Panc1 (cell line): Measurements from ENCODE around the gene SOX18. TPM values are rescaled to one million over a fixed set of nuclear protein-coding genes. Genes with fewer than 3 reads are reported as not detected.

Experiments
- ATAC-seq: fragments of 200-7000 bp; cut with Tn5 transposase; 2 replicates; pipeline ENCODE4 v1.9.1; 2020; ENCODE audit warnings: mild to moderate bottlenecking, moderate library complexity
- BruUV-seq: library from RNA; stranded (reverse); fragments of 400-500 nt; replicated peaks from 2 replicates; lab custom pipeline; 2021; lab: Mats Ljungman, UMichigan
- CTCF ChIA-PET: fragments of 300-600 bp; sonication (Branson Sonifier 250); formaldehyde crosslinking; loops from one replicate; lab custom pipeline; 2022; ENCODE audit warnings: antibody characterized with exemption; lab: Charles Lee
- POLR2A ChIA-PET: fragments of 300-600 bp; sonication (Branson Sonifier 250); formaldehyde crosslinking; loops from one replicate; lab custom pipeline; 2022; ENCODE audit warnings: antibody characterized with exemption; lab: Charles Lee
- DNase-seq: peaks from one replicate; pipeline ENCODE4 v3.0.0-alpha.2; 2010; ENCODE audit warnings: low read depth, low spot score
- H3K27ac ChIP-seq: 2 replicates; pipeline ENCODE4 v1.5.1; 2011; ENCODE audit warnings: mild to moderate bottlenecking, low read length, inconsistent platforms
- H3K27me3 ChIP-seq: fragments of 200-500 bp; sonication (Bioruptor generic); 2 replicates; pipeline ENCODE4 v1.6.0; 2014; ENCODE audit warnings: low read length, inconsistent platforms; ENCODE audit not compliant: control insufficient read depth, insufficient read depth
- H3K36me3 ChIP-seq: fragments of 200-500 bp; sonication (Bioruptor generic); 2 replicates; pipeline ENCODE4 v1.5.1; 2014; ENCODE audit warnings: inconsistent platforms, mild to moderate bottlenecking, low read length, moderate library complexity; ENCODE audit not compliant: control insufficient read depth, insufficient read depth
- H3K4me1 ChIP-seq: 2 replicates; pipeline ENCODE4 v1.5.1; 2011; ENCODE audit warnings: inconsistent platforms, mild to moderate bottlenecking, low read length, moderate library complexity; ENCODE audit not compliant: control insufficient read depth, insufficient read depth
- H3K4me3 ChIP-seq, 2 experiments: 2 replicates each; pipeline ENCODE4 v1.5.1; 2011 to 2012; ENCODE audit warnings: low read depth in 2 of 2, low read length in 2 of 2, mild to moderate bottlenecking in 2 of 2, inconsistent platforms in 1 of 2, moderate library complexity in 1 of 2
- H3K9me3 ChIP-seq: fragments of 200-500 bp; sonication (Bioruptor generic); 2 replicates; pipeline ENCODE4 v1.5.1; 2014; ENCODE audit warnings: low read depth, mild to moderate bottlenecking, inconsistent platforms, low read length, moderate library complexity; ENCODE audit not compliant: control insufficient read depth, insufficient read depth
- POLR2AphosphoS5 ChIP-seq: IDR thresholded peaks from 2 replicates; pipeline ENCODE4 v1.6.1; 2012; ENCODE audit warnings: mild to moderate bottlenecking, low read depth, low read length, moderate library complexity
- SIN3A ChIP-seq: IDR thresholded peaks from 2 replicates; pipeline ENCODE4 v1.6.1; 2012; ENCODE audit warnings: low read depth, mild to moderate bottlenecking, low read length, moderate library complexity, borderline replicate concordance; ENCODE audit not compliant: insufficient read depth
- TCF7L2 ChIP-seq: IDR thresholded peaks from 2 replicates; pipeline ENCODE4 v1.6.1; 2011; ENCODE audit warnings: mild to moderate bottlenecking, low read depth, low read length, inconsistent platforms
- in situ Hi-C: cut with HindIII; loops from 2 replicates; pipeline ENCODE4 v1.10.0; 2016; ENCODE audit warnings: low sequenced_read_pairs, low pct_unique_long_range_greater_than_20kb
- intact Hi-C: fragments of 100-400 bp; cut with micrococcal nuclease; formaldehyde crosslinking; loops from one replicate; pipeline ENCODE4 v1.10.0; 2022; ENCODE audit not compliant: unreplicated experiment
- total RNA-seq: library from RNA; stranded (reverse); gene quantifications from one replicate; pipeline ENCODE4 v1.2.1, GENCODE V29; 2021; ENCODE audit not compliant: unreplicated experiment
- TF ChIP-seq, protein P1 (sequence below): fragments of 450-650 bp; IDR thresholded peaks from 2 replicates; pipeline ENCODE4 v1.5.1; 2017; ENCODE audit warnings: mild to moderate bottlenecking
- TF ChIP-seq, protein P2 (sequence below), 2 experiments: IDR thresholded peaks; 2 replicates each; pipeline ENCODE4 v1.6.1; 2011 to 2012; ENCODE audit warnings: low read depth in 2 of 2, control low read depth in 1 of 2, low read length in 1 of 2, mild to moderate bottlenecking in 1 of 2, moderate library complexity in 1 of 2; ENCODE audit not compliant: insufficient read depth in 1 of 2

The SOX18 gene
- total RNA-seq, 1 experiment from 2014 or later = 18.7 TPM

DNA sequence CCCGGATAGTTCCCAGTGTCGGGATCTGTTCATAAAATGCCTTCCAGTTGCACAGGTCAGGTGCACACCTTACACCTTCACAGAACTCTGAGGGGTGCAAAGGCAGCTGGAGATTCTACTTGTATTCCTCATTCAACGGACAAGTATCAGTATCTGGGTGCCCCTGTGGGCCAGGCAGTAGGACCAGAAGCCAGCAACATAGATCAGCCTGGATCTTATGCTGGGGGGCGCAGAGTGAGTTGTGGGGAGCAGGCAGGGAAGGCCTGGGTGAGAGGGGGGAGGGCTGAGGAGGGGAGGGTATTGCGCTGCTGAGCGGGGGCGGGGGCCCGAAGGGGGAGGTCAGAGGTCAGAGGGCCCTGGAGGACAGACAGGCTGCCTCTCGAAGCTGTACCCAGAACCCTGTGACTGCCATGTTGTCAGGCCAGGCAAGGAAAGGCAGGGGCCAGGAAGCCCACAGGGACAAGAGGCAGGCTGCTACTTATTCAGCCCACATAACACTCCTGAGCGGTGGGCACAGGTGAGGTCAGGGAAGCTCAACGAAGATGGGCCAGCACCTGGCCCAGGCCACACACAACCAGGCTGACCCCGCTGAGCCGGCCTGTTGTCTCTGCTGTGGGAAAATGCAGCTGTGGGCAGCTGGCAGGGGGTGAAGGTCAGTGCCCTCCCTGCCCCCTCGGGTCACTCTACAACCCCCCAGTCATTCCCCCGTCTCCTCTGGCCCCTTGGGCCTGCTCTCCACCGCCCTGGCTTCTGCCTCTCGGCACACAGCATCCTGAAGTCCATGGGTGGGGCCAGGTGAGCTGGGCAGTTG is 31.6 kb upstream of the SOX18 start:
- BruUV-seq = no TSS peak
- H3K27ac ChIP-seq = peak overlapping the region; percentile 54
- peak overlapping the region; percentile 63 to 78 for H3K4me3 ChIP-seq
- ChIA-PET CTCF (interaction anchor here (0.6 kb wide), 1 partner anchor 38 kb away, joined by 3 read pairs; no protein-coding TSS in a partner anchor), POLR2A (no interaction called here)
- ATAC-seq = peak; percentile 1; the same call in 1 of the 2 replicates
- intact Hi-C loops = no loop called here
- no peaks in the 10 kb centered on the region for H3K36me3 ChIP-seq
- no peak for TF ChIP-seq TCF7L2
- TF ChIP-seq POLR2AphosphoS5 = no peak
- no peak for TF ChIP-seq SIN3A
- TF ChIP-seq, protein P1, sequence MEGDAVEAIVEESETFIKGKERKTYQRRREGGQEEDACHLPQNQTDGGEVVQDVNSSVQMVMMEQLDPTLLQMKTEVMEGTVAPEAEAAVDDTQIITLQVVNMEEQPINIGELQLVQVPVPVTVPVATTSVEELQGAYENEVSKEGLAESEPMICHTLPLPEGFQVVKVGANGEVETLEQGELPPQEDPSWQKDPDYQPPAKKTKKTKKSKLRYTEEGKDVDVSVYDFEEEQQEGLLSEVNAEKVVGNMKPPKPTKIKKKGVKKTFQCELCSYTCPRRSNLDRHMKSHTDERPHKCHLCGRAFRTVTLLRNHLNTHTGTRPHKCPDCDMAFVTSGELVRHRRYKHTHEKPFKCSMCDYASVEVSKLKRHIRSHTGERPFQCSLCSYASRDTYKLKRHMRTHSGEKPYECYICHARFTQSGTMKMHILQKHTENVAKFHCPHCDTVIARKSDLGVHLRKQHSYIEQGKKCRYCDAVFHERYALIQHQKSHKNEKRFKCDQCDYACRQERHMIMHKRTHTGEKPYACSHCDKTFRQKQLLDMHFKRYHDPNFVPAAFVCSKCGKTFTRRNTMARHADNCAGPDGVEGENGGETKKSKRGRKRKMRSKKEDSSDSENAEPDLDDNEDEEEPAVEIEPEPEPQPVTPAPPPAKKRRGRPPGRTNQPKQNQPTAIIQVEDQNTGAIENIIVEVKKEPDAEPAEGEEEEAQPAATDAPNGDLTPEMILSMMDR = no peak
- TF ChIP-seq, protein P2, sequence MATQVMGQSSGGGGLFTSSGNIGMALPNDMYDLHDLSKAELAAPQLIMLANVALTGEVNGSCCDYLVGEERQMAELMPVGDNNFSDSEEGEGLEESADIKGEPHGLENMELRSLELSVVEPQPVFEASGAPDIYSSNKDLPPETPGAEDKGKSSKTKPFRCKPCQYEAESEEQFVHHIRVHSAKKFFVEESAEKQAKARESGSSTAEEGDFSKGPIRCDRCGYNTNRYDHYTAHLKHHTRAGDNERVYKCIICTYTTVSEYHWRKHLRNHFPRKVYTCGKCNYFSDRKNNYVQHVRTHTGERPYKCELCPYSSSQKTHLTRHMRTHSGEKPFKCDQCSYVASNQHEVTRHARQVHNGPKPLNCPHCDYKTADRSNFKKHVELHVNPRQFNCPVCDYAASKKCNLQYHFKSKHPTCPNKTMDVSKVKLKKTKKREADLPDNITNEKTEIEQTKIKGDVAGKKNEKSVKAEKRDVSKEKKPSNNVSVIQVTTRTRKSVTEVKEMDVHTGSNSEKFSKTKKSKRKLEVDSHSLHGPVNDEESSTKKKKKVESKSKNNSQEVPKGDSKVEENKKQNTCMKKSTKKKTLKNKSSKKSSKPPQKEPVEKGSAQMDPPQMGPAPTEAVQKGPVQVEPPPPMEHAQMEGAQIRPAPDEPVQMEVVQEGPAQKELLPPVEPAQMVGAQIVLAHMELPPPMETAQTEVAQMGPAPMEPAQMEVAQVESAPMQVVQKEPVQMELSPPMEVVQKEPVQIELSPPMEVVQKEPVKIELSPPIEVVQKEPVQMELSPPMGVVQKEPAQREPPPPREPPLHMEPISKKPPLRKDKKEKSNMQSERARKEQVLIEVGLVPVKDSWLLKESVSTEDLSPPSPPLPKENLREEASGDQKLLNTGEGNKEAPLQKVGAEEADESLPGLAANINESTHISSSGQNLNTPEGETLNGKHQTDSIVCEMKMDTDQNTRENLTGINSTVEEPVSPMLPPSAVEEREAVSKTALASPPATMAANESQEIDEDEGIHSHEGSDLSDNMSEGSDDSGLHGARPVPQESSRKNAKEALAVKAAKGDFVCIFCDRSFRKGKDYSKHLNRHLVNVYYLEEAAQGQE (IDR thresholded peaks at IDR 0.05; ENCODE audit: insufficient read depth in 1 of 2, low read depth in 2 of 2, low read length in 1 of 2) = no peak
- no peaks in the 10 kb centered on the region for H3K9me3 ChIP-seq
- in situ Hi-C loops = no loop called here
- H3K27me3 ChIP-seq = no peaks in the 10 kb centered on the region
- DNase-seq = no peak
- peaks cover 21% of the 10 kb centered on the region for H3K4me1 ChIP-seq

DNA sequence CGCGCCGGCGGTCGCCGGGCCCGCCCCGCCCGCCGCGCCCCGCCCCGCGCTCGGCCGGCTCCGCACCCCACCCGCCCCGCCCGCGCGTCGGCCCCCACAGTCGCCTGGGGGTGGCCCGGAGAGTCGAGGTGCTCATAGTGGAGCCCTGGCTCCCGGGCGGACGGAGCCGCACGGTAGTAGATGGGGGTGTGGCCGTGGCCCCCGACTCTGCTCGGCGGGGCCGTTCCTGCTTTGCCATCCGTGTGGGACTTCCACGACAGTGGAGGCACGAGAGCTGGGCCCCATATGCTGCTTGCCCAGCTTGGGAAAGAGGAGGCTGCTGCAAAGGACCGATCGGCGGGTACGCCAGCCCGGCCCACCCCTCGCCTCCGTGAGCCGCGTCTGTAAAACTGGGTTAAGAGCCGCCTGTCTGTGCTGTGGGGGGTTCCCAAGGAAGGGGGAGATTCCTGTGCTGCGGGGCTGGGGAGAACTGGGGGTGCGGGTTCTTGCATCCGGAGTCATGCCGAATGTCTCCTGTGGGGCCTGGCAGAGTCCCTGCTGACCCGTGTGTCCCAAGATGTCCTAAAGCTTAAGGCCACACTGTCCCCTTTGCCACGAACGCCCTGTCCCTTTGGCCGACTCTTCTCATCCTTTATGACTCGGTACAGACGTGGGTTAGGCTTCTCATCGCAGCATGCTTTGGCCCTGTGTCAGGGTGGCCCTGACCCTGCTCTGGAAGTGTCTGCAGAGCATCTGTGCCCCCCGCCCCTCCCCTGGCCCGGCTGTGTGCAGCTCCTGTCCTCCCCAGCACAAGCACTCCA is 30.8 kb upstream of the SOX18 start, which contains the start of gene OPRL1:
TSS of gene OPRL1 (plus strand) at position 70 of the 800 bp plus-strand sequence. CDS start 12,639 bp downstream, outside the sequence.
- CTCF ChIA-PET = interaction anchor here (0.6 kb wide), 1 partner anchor 36 kb away, joined by 3 read pairs; no protein-coding TSS in a partner anchor

More for the DNA sequence above, 30.8 kb upstream of the SOX18 start, which contains the start of gene OPRL1:
- Histone ChIP-seq H3K27me3 (no peaks in the 10 kb centered on the region), H3K36me3 (no peaks in the 10 kb centered on the region), H3K4me1 (peaks cover 21% of the 10 kb centered on the region), H3K9me3 (no peaks in the 10 kb centered on the region), H3K27ac (peak within 1 kb of the TSS; percentile 87), H3K4me3 (peak within 1 kb of the TSS; percentile 78 to 82)
- peak; percentile 22 for ATAC-seq
- POLR2A ChIA-PET = no interaction called here
- no TSS peak for BruUV-seq
- in situ Hi-C loops (no loop called here), intact Hi-C loops (no loop called here)
- TF ChIP-seq POLR2AphosphoS5 (no peak), SIN3A (no peak), TCF7L2 (no peak)
- TF ChIP-seq, protein P2 (IDR thresholded peaks at IDR 0.05; ENCODE audit: insufficient read depth in 1 of 2, low read depth in 2 of 2, low read length in 1 of 2) = no peak
- TF ChIP-seq, protein P1 = no peak
- DNase-seq = no peak
